ENCODE measurements around the gene NDRG4. TPM values are rescaled to one million over a fixed set of nuclear protein-coding genes. Genes with fewer than 3 reads are reported as not detected.

The NDRG4 gene
- total RNA-seq, 2 donors from 2014 or later = 13.4 to 359 TPM

DNA sequence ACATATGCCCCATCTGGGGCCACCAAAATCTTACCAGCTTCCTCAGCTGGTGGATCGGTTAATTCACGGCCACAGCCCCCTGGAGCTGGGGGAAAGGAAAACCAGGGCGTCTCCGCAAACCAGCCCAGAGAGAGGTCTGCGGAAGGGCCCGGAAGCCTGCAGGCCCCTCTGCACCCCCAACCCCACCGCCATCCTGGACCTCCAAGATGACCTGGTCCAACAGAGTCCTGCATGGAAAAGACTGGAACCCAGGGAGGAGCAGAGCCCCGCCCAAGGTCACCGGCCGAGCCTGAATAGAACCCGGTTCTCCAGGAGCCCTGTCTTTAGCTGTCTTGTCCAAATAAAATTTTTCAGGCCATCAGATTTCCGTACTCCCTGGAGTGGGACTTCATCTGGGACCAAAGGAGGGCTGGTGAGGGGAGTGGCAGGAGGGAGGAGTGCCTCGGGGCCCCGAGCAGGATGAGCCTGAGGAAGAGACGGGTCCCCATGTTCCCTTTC is 37.4 kb upstream of the NDRG4 start:
- H3K9me3 ChIP-seq = no peaks in the 10 kb centered on the region
- 70% methylated on average over 15 of the region's 15 CpGs for WGBS
- no peak overlapping the region for H3K4me3 ChIP-seq

DNA sequence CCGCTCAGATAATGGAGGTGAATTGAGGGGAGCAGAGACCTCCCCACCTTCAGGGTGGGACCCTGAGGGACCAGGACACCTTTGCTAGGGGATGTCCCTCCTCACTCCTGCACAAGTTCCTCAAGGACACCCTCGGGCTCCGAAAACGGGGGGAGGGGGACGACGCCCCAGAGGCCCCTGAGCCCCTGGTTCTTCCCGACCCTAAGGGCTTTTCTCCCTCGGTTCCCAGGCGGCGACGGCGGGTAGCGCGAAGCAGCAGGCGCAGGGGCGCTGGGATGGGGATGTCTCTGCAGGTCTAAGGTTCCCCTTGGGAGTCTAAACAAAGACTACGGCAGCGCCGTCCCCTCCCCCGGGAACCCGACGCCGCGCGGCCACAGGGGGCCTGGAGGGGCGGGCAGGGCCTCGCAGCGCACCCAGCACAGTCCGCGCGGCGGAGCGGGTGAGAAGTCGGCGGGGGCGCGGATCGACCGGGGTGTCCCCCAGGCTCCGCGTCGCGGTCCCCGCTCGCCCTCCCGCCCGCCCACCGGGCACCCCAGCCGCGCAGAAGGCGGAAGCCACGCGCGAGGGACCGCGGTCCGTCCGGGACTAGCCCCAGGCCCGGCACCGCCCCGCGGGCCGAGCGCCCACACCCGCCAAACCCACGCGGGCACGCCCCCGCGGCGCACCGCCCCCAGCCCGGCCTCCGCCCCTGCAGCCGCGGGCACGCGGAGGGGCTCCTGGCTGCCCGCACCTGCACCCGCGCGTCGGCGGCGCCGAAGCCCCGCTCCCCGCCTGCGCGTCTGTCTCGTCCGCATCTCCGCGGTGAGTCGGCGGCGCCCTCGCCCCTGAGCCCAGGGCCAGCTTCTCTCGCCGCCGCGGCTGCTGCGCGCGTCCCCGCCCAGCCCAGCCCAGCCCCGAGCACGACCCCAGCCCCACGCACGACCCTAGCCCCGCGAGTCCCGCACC is 36.7 kb upstream of the NDRG4 start:
- intact Hi-C loops (cut with DNase I) = no loop called here
- Histone ChIP-seq H3K36me3 (no peaks in the 10 kb centered on the region), H3K9me3 (no peaks in the 10 kb centered on the region), H3K27me3 (replicated peaks; ENCODE audit: insufficient read depth) (peaks cover 19% of the 10 kb centered on the region), H3K27ac (no peak overlapping the region), H3K4me3 (peak overlapping the region; percentile 32 to 38), H3K4me1 (replicated peaks) (peaks cover 6% of the 10 kb centered on the region)
- DNase-seq (ENCODE audit: low spot score) = no peak
- no peak for TF ChIP-seq POLR2AphosphoS5 (IDR thresholded peaks at IDR 0.05)
- TF ChIP-seq, protein P1, sequence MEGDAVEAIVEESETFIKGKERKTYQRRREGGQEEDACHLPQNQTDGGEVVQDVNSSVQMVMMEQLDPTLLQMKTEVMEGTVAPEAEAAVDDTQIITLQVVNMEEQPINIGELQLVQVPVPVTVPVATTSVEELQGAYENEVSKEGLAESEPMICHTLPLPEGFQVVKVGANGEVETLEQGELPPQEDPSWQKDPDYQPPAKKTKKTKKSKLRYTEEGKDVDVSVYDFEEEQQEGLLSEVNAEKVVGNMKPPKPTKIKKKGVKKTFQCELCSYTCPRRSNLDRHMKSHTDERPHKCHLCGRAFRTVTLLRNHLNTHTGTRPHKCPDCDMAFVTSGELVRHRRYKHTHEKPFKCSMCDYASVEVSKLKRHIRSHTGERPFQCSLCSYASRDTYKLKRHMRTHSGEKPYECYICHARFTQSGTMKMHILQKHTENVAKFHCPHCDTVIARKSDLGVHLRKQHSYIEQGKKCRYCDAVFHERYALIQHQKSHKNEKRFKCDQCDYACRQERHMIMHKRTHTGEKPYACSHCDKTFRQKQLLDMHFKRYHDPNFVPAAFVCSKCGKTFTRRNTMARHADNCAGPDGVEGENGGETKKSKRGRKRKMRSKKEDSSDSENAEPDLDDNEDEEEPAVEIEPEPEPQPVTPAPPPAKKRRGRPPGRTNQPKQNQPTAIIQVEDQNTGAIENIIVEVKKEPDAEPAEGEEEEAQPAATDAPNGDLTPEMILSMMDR (IDR thresholded peaks at IDR 0.05) = no peak
- TF ChIP-seq POLR2A (IDR thresholded peaks at IDR 0.05) = no peak
- WGBS = 5% methylated on average over 69 of the region's 113 CpGs

More for the DNA sequence above, 37.4 kb upstream of the NDRG4 start:
- no peaks in the 10 kb centered on the region for H3K36me3 ChIP-seq
- H3K27ac ChIP-seq = no peak overlapping the region
- TF ChIP-seq, protein P1 (IDR thresholded peaks at IDR 0.05) = no peak
- TF ChIP-seq POLR2AphosphoS5 (IDR thresholded peaks at IDR 0.05) (no peak), POLR2A (IDR thresholded peaks at IDR 0.05) (no peak)
- peaks cover 15% of the 10 kb centered on the region for H3K27me3 ChIP-seq (replicated peaks; ENCODE audit: insufficient read depth)
- intact Hi-C loops (cut with DNase I) = no loop called here
- no peak for DNase-seq (ENCODE audit: low spot score)
- peaks cover 6% of the 10 kb centered on the region for H3K4me1 ChIP-seq (replicated peaks)

DNA sequence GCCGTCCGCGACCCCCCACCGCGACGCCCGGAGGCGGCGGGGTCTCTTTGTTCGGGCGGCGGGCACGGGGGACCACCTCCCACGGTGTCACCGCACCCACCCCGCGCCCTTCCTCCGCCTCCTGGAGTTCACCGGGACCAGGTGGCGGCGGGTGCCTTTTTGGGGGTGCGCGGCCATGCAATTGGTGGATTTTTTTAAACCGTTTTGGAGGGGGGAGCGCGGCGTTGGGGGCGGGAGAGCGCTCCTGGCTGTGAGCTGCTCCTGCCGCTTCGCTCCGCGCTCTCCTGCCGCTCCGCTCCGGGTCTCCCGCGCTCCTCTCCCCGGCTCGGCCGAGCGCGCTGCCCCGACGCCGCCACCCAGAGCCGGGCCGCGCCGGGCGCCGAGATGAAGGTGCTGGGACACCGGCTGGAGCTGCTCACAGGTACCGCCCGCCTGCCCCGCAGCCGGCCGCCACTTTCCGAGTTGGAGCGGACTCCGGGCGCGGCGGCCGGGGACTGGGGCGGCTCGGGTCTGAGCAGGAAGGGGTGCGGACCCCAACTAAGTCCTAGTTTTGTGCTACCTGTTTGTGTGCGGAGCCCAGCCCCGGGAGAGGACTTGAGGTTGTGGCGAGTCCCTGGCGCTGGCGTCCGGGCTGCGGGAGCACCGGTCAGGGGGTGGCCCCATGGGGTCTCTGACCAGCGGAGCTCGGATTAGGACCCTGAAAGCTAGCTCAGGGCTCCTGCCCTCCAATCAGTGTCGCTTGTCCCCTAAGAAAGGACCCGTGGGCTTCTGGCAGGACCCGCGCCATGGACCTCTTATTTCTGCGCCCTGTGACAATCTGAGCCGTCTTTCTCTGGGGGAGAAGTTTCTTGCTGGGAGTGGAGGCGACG is 35.7 kb upstream of the NDRG4 start:
- no peak for DNase-seq (ENCODE audit: low spot score)
- Histone ChIP-seq H3K4me3 (peak overlapping the region; percentile 32 to 38), H3K9me3 (no peaks in the 10 kb centered on the region), H3K27ac (no peak overlapping the region), H3K36me3 (no peaks in the 10 kb centered on the region), H3K4me1 (replicated peaks) (peaks cover 6% of the 10 kb centered on the region), H3K27me3 (replicated peaks; ENCODE audit: insufficient read depth) (peaks cover 21% of the 10 kb centered on the region)
- WGBS = 1% methylated on average over 64 of the region's 86 CpGs
- intact Hi-C loops (cut with DNase I) = no loop called here
- TF ChIP-seq POLR2AphosphoS5 (IDR thresholded peaks at IDR 0.05) (no peak), POLR2A (IDR thresholded peaks at IDR 0.05) (no peak)
- TF ChIP-seq, protein P1 (IDR thresholded peaks at IDR 0.05) = no peak

DNA sequence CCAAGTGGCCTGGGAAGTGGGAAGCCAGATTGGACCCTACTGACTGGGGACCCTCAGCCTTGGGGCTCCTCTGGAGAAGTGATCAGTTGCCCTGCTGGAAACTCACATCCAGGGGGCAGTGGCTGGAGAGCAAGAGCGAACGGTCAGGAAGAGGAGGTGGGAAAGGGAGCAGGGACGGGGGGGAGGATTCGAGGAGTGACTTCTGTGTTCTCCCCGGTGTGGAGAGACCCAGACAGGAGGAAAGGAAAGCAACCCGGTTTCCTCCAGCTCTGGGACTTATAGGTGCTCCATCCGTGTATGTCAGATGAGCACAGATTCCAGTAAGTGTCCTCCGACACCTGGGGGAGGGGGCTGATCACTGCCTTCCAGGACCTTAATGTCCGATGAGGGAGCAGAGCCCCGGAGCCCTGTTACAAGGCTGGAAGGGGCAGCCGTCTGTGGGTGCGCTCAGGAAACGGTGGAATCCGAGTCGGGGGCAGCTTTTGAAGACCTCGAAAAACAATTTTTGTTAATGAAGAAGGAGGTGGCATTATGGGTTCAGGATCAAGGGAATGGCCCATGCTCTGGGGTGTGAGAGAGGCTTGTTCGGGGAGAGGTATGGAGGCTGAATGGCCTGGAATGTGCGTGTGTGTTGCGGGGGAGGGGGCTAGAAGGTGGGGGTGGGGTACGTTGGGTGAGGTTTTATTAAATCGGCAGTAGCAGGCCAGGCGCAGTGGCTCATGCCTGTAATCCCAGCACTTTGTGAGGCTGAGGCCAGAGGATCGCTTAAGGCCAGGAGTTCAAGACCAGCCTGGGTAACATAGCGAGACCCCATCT is 34.8 kb upstream of the NDRG4 start:
- Histone ChIP-seq H3K27me3 (replicated peaks; ENCODE audit: insufficient read depth) (peaks cover 21% of the 10 kb centered on the region), H3K4me1 (replicated peaks) (peaks cover 6% of the 10 kb centered on the region), H3K9me3 (no peaks in the 10 kb centered on the region), H3K27ac (no peak overlapping the region), H3K4me3 (peak overlapping the region in 1 of 2 donors; percentile 38), H3K36me3 (no peaks in the 10 kb centered on the region)
- TF ChIP-seq, protein P1 (IDR thresholded peaks at IDR 0.05) = peak in 1 of 4 experiments; percentile 18
- TF ChIP-seq POLR2AphosphoS5 (IDR thresholded peaks at IDR 0.05) (no peak), POLR2A (IDR thresholded peaks at IDR 0.05) (no peak)
- no peak for DNase-seq (ENCODE audit: low spot score)
- WGBS = 19% methylated on average over 24 of the region's 24 CpGs
- intact Hi-C loops (cut with DNase I) = no loop called here

All from prostate gland (tissue), 2 donors.